Lung microvascular endothelial cell (primary cell): ENCODE results near the gene FAM161A. TPM values are rescaled to one million over a fixed set of nuclear protein-coding genes. Genes with fewer than 3 reads are reported as not detected.
"Not testable (repeated sequence)": the region's sequence is repeated elsewhere in the genome, so short reads cannot be mapped to it uniquely, and the experiment has no call there.

Experiments
- DNase-seq, 2 donors: peaks; one replicate each; pipeline versions ENCODE4 v3.0.0 to v3.0.0-alpha.2; 2010; ENCODE audit warnings: low read depth in 2 of 2
- total RNA-seq: library from RNA; depleted of rRNA; stranded (reverse); fragments of >200 nt; gene quantifications from 2 replicates; pipeline ENCODE4 v1.2.1, GENCODE V29; 2014

The FAM161A gene, protein sequence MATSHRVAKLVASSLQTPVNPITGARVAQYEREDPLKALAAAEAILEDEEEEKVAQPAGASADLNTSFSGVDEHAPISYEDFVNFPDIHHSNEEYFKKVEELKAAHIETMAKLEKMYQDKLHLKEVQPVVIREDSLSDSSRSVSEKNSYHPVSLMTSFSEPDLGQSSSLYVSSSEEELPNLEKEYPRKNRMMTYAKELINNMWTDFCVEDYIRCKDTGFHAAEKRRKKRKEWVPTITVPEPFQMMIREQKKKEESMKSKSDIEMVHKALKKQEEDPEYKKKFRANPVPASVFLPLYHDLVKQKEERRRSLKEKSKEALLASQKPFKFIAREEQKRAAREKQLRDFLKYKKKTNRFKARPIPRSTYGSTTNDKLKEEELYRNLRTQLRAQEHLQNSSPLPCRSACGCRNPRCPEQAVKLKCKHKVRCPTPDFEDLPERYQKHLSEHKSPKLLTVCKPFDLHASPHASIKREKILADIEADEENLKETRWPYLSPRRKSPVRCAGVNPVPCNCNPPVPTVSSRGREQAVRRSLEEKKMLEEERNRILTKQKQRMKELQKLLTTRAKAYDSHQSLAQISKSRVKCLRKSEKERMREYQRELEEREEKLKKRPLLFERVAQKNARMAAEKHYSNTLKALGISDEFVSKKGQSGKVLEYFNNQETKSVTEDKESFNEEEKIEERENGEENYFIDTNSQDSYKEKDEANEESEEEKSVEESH
- total RNA-seq, result 0.65 and 0.99 TPM in 2 replicates

DNA sequence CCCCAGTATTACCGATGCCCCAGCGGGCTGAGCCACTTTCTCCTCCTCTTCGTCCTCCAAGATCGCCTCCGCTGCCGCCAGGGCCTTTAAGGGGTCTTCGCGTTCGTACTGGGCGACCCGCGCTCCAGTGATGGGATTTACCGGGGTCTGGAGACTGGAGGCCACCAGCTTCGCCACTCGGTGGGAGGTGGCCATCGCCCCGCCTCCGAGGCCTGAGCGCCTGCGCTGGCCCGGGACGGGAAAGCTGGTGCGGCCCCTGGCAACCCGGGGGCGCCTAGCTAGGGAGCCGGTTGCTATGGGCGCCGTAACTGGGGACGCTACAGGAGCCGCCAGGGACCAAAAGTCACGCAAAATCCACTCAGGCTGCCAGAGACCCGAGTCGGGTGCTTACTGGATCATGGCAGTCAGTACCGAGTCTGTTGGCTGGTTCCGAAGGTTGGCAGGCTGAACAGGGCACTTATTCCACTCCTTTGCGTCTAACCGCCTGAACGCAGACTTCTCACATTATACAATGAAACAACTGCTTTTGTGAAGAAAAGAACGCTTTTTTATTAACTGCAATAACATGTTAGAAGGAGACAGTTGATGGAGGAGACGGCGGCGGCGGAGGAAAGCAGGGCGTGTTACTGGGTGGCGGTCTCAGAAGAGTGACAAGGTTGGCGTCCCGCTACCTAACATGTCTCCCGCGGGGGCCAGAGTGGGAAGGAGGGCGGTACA is at the start of gene FAM161A:
Gene FAM161A, minus strand, starts transcription at position 214 of the 717 bp plus-strand sequence. Its CDS starts 19 bp downstream, at position 195.
- peak; percentile 87 to 93 for DNase-seq

DNA sequence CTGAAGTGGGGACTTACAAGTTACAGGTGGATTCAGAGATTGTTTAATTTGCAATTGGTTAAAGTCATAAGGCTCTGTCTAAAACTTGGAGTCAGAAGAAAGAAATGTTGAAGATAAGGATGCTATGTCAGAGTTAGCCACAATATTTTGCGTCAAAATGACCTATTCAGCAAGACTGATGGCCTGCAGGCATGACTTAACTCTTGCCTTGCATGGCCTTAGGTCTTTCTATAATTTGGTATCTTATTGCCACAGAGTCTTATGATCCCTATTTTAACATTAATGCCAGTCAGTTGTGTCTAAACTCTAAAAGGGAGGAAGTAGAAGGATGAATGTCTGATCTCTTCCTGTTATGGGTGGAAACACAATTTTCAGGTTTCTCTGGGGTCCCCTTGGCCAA is 46.4 kb upstream of the FAM161A start:
- no peak for DNase-seq

DNA sequence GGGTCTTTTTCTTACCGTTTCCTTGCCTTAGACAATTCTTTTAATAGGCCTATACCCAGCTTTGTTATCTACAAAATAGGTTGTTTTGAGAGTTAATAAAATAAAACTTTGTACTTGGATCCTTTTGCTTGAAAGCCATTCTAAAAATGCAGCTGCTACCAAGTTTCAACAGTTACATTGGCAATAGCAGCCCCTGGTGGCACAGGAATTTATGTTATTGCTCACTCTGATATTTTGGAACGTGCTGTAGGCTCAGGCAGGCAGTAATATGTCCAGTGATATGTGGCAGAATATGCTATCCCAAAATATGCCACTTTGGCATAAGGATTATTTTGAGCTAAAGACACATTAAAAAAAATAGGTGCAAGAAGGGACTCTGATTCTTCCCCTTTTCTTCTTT is 45.0 kb upstream of the FAM161A start:
- peak; percentile 25 to 49 for DNase-seq

DNA sequence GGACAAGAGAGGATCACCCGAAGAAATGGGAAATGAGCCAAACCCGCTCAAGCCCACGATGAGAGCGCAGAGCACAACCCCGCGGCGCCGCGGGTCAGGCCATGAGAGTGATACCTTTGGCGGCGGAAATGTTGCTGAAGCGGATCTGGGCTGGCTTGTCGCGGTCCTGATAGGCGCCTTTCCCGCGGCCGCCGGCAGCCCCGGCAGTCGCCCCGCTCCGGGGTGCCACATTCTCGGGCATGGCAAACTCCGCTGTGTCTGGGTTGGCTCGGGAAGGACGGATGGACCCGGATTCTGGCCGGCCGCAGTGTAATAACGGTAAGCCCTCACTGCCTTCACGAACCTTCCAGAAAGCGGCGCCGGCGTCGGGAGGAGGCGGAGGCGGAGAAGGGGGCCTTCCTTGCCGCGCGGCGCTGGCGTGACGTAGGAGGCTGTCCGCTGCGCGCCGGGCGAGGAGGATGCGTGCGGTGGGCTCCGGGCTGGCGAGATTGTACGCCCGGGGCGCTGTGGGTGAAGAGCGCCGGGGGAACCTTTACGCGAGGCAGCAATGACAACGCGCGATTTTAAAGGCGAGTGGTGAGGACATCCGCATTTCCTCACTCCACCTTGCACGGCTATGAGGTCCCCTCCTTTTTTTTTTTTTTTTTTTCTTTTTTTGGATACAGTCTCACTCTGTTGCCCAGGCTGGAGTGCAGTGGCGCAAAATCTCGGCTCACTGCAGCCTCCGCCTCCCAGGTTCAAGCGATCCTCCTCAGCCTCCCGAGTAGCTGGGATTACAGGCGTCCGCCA is 34.6 kb upstream of the FAM161A start, which contains the start of gene CCT4:
Gene CCT4, minus strand, starts transcription at position 390 of the 789 bp plus-strand sequence. Its CDS starts 149 bp downstream, at position 241.
- peak; percentile 88 to 91 for DNase-seq

DNA sequence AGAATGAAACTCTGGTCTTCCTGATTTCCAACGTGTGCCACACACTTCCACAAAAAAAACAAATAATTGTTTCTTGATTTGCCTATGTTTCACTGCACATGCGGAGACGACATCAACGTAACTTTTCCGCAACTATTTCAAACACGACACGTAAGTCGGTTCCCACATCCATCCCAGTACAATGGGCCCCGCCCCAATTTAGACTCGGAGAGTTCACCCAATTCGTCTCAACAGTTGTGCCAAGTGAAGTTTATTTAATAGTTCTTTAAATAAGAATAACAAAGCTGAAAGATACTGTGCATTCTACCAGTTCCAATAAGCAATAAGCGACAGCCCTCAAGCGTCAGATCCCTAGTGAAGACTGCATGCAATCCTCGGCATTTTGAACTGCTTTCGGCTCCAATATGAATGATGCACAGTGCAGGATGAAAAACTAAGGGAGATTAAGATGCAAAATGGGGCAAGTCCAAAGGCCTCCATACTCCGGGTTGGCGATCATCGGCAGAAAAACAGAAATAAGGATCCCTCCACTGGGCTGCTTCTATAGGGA is 33.9 kb upstream of the FAM161A start:
- DNase-seq, result peak; percentile 64 to 70

DNA sequence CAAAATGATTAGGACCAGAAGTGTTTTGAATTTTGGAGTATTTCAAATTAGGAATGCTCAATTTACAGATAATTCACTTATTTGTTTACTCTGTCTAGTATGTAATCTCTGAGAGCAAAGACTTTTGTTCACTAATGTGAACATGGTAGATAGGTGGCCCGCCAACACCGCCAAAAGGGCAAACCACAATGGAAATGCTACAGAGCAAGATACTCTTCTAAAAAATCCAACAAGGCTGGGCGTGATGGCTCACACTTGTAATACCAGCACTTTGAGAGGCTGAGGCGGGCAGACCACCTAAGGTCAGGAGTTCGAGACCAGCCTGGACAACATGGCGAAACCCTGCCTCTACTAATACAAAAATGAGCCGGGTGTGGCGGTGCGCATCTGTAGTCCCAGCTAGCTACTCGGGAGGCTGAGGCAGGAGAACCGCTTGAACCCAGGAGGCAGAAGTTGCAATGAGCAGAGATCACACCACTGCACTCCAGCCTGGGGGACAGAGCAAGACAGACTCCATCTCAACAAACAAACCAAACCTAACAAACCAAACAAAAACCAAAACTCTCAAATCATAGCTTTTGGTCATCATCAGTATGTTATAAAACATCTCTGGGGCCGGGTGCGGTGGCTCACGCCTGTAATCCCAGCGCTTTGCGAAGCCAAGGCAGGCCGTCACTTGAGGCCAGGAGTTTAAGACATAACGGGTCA is 32.2 kb upstream of the FAM161A start:
- no peak for DNase-seq

DNA sequence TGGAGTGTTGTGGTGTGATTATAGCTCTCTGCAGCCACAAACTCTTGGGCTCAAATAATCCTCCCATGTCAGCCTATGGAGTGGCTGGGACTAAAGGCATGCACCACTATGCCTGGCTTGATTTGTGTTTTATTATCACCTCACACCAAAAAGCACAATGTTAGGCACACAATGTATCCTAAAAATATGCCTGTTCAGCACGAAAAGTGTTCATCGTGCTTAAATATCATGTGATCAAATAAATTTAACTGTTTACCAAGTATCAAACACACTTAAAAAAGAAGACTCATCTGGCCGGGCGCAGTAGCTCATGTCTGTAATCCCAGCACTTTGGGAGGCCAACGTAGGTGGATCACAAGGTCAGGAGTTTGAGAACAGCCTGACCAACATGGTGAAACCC is 29.0 kb upstream of the FAM161A start:
- no peak for DNase-seq

DNA sequence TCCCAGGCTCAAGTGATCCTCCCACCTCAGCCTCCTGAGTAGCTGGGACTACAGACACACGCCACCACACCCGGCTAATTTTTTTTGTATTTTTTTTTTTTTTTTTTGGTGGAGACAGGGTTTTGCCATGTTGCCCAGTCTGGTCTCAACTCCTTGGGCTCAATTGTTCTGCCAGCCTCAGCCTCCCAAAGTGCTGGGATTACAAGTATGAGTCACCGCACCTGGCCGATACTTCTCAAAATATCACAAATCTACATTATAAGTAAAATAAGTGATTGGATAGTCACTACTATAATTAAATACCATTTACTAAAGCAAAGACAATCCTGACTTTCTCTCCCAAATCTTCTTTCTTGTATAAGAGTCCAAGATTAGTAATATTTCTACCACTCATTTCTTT is 25.5 kb upstream of the FAM161A start:
- not testable (repeated sequence) for DNase-seq

DNA sequence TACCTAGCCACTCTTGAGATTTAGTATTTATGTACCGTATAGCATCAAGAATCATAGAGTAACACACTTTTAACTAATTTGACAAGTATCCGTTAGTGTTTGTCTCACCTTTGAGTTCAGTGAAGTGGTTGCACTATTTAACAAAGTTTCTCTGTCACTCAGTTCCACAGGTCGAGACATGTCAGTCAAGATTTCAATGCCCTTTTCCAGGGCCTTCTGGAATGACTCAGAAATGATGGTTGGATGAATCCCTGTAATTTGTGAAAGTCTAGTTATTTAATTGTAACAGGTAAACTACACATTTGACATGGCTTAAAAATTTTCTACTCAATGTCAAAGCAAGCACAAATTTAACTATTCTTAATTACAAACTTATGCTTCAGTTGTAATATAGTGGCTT is 24.9 kb upstream of the FAM161A start:
- no peak for DNase-seq

DNA sequence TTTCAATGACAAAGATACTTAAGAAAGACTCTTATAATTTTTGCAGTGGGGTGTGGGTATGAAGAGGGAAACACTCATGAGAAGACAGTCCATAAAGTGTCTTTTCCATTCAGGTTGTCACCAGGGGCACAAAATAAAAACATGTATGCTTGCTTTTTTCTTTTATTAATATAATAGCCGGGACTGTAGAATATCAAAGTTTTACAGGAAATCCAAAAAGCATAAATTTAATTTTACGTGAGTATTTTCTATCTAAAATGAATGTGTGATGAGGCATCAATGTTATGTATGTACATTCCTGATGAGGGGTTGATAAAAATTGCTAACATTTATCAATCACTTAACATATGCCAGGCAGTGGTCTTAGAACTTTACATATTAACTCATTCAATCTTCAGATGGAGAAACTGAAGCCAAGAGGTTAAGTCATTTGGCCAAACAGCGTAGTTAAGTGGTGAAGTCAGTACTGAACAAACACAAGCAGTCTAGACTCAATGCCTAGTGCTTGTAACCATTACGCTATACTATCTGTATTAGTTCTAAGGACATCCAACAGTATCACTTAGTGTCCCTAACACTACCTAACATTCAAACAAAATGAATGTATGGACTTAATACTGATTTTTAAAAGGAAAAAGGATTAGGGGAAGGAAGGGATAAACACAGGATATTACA is 23.8 kb upstream of the FAM161A start:
- no peak for DNase-seq

DNA sequence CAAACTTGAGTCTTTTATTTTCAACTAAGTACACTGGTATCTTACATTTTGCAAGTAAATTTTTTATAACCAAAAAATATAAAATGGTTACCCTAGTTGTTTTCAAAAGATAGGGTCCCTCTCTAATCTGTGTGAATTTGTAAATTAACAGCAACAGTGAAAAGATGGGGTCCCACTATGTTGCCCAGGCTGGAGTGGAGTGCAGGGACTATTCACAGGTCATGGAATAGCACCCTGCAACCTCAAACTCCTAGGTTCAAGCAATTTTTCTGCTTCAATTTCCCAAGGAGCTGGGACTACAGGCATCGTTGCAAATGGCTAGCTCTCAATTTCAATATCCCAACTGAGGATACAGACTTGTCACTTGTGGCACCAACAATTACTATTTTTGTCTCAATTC is 22.5 kb upstream of the FAM161A start:
- DNase-seq, result no peak

DNA sequence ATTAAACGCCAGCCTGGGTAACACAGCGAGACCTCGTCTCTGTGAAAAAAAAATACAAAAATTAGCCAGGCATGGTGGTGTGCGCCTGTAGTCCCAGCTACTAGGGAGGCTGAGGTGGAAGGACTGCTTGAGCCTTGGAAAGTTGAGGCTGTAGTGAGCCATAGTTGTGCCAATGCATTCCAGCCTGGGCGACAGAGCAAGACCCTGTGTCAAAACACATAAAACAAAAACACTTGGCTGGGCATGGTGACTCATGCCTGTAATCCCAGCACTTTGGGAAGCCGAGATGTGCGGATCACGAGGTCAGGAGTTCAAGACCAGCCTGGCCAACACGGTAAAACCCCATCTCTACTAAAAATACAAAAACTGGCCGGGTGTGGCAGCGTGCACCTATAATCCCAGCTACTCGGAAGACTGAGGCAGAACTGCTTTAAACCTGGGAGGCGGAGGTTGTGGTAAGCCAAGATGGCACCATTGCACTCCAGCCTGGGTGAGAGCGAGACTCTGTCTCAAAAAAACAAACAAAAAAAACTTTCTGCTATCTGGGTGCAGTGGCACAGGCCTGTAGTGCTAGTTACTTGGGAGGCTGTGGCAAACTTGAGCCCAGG is 12.7 kb upstream of the FAM161A start:
- not testable (repeated sequence) for DNase-seq

DNA sequence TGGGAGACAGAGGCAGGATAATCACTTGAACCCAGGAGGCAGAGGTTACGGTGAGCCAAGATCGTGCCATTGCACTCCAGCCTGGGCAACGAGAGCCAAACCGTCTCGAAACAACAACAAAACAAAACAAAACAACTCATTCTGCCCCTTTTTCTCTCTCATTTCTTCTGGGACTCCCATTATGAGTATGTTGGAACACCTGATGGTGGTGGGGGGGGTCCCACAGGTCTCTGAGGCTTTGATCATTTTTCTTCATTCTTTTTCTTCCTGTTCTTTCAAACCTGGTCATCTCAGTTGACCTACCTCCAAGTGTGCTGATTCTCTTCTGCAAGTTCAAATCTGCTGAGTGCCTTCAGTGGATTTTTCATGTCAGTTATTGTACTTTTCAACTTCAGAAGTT is 8.2 kb upstream of the FAM161A start:
- DNase-seq, result no peak

DNA sequence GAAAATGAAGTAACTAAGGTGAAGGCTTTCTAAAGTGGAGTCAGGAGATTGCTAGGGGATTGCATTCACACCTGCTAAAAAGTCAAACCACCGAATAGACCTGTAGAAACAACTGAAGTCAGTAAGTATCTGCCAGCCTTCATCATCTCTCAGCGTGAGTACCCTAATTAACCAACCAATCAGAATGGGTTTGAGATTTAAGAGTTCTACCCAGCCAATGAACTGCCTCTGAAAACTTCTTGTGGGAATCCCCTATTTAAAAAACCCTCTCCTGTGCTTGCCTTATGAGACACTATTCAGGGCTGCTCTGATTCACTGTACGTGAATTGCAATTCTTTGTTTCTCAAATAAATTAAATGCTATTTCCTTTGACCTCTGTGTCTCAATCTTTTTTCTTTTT is 3.4 kb upstream of the FAM161A start:
- no peak for DNase-seq

DNA sequence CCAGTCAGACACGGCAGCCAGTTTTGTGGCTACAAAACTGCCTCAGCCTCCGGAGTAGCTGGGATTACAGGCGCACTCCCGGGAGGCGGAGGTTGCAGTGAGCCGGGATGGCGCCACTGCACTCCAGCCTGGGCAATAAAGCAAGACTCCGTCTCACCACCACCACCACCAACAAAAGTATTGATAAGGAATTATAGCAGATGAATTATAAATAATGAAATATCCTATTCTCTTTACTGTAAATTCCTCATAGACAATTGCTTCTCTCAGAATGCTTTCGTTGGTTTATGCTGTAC is 1.4 kb upstream of the FAM161A start:
- no peak for DNase-seq

DNA sequence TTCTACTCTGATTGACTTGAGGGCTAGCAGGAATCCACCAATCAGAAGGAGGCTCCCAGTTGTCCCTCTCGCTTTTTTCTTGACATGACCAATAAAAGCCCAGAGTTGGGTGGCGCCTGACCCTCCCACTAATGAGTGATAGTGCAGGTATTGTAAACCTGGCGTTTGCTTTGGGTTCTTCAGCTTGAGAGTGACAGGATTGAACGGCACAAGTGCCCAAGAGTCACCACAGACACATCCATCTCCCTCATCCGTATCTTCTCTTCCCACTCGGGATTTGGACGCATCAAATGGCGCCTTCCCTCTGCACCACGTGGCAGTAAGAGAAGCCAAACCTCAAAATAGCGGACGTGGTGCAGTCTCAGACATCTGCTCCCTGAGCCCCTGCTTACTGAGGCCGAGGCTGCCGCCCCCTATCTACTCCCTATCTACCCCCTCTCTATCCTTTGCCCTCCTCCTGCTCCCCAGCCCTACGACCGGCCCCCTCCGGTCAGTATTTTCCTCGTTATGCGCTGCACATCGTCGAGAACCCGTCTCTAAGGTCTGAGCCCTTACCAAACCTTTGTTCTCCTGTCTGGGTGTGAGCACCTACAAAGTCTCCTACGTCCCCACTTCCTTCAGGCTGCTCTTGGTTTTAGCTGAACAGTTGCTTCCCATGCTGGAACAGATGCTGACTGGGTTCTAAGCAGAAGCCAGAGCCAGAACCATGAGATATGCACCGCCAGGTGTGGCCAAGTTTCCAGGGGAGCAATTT is 881 bp upstream of the FAM161A start:
- DNase-seq, result peak; percentile 97 to 98

DNA sequence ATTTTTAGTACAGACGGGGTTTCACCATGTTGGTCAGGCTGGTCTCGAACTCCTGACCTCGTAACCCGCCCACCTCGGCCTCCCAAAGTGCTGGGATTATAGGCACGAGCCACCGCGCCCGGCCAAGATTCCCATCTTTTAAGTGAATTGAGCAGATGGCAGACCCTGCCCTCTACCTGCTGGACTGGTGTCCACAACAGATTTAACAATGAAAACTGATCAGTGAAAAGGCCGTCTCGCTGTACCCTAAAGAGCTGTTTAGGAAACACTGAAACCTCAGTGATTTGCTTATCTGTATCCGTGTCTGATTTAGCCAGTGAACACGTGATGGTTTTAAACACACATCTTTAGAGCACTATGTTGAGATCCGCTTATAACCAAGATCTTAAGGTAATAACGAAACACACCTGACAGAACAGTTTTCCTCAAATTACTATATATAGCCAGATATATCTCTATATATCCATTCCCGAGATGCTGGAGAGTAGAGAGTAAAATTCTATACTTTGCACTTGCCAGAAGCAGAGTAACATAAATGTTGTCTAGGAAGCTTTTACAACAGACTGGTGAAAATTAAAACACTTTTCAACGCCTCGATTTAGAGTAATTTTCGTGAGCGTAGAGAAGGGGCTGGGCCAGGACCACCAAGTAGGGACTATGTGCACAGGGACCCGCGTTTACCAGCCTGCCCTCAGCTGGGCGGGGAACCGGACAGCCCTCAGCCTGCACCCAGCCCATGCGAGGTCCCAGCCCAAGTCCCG is 594 bp downstream of the FAM161A start:
- peak; percentile 15 to 61 for DNase-seq

DNA sequence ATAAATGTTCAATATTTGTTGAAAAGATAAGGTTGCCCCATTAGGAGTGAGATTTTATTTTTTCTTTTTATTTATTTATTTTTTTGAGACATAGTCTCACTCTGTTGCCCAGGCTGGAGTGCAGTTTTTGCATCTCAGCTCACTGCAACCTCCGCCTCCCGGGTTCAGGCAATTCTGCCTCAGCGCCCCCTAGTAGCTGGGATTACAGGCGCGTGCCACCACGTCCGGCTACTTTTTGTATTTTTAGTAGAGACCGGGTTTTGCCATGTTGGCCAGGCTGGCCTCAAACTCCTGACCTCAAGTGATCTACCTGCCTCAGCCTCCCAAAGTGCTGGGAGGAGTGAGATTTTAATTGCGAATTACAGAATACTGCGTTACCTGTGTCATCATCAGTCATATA is 2.6 kb downstream of the FAM161A start:
- DNase-seq, result not testable (repeated sequence)
